Right lung (tissue), 5 donors: Measurements from ENCODE around the gene BMP7. TPM values are rescaled to one million over a fixed set of nuclear protein-coding genes. Genes with fewer than 3 reads are reported as not detected.

Experiments used
- DNase-seq, 2 donors: peaks; one replicate each; pipeline ENCODE4 v3.0.0-alpha.2; 2013
- polyA plus RNA-seq, 5 donors: library from polyadenylated mRNA; unstranded; fragments of 120-200 nt; gene quantifications; one replicate each; pipeline versions ENCODE4 v1.2.1 to v1.2.3, GENCODE V29; 2013; ENCODE audit warnings: inconsistent platforms in 1 of 5, low replicate concordance in 1 of 5; ENCODE audit not compliant: insufficient read length in 5 of 5, insufficient read depth in 1 of 5

Gene BMP7
- polyA plus RNA-seq, 5 donors: 11.1 to 18.9 (median 17.2) TPM

- DNase-seq: no peak
Measured at GRCh38 chr20:57234556-57235251, 31.7 kb downstream of the BMP7 start.

- no peak for DNase-seq
Measured at GRCh38 chr20:57231951-57232428, 34.5 kb downstream of the BMP7 start.

DNA sequence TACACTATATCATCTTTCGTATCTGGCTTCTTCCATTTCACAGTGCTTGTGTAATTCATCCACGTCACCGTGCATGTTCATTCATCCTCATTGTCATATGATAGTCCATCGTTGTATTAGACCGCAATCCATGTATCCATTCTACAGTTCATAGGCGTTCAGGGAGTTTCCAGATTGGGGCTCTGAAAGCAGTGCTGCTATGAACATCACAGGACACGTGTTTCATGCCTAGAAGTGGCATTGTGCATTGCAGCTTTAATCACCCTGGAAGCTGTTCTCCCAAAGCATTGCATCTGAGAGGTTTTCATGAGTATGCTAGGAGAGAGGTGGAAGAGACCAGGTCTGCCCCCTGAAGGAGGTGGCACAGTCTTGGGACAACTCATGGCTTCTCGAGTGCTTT lies 35.3 kb downstream of the BMP7 start:
- DNase-seq: no peak

DNA sequence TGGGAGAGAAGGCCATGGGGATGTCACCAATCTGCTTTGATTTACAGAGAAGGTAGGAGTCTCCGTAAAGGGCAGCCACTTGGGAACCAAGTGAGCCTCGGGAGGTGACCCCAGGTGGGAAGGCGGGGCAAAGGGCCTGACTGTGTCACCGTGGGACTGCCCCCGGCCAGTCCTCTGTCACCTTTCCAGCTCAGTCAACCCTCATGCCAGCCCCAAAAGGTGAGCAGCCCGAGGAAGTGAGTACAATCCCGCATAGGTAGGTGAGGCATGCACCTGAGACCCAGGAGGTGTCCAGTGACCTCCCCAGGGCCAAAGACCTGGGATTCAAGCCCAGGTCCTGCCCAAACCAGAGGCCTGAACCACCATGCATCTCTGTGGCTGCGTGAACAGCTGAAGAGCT lies 36.2 kb downstream of the BMP7 start:
- no peak for DNase-seq

DNA sequence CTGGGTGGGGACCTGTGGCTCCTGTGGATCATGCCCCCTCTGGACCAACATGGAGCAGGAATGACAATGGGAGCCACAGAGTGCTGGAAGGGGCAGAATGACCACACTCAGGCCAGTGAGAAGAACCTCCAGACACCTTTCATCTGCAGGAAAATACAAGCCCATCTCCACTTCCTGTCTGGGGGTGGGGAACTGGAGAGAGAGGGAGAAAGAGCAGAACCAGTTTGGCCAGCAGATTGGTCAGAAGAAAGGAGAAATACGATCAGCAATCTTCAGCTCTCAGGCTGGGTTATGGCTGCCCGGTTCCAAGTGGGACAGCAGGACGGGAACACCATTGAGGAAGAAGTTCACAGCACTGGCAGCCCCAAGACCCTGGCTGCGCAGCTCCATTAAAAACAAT lies 37.0 kb downstream of the BMP7 start:
- DNase-seq: no peak

DNA sequence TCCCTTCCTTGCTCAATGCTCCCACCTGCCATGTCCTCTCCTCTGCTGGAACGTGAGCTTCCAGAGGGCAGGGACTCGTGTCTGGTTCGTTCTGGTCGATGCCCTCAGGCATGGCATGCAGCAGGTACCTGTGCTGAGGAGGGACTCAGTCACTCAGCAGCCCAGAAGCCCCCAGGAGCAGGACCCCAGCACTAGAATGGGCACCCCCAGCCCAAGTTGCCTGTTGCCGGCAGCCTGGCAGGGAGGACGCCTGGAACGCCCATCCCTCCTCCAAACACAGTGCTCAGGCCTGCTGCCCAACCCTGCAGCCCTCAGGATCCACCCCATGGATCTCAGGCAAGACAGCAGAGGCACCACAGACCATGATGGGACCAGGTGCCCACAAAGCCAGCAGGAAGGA lies 40.6 kb downstream of the BMP7 start:
- no peak for DNase-seq

GRCh38 chr20:57225197-57225733 lies 41.2 kb downstream of the BMP7 start:
- DNase-seq: no peak

DNA sequence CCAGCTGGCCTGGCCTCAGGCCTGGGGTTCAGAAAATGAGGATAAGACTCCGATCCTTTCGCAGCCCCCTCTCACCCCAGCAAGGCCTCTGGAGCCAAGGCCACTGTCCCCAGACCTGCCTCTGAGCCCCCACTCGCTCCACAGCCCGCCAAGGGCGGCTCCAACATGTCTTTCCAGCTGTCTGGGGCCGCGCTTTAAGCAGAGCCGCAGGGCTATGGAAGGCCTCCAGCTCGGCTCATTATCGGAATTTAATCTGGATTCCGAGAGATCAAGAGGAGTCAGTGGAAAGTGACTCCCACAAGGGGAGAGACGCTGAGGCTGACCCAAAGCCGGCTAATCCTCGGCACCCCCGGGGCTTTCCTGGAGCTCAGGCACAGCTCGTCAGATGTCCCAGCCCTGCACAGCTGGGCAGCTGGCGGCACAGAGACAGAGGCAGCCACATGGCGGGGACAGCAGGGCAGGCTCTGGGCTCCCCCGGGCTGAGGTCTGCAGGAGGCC lies 41.8 kb downstream of the BMP7 start:
- peak; percentile 56 to 64 for DNase-seq

DNA sequence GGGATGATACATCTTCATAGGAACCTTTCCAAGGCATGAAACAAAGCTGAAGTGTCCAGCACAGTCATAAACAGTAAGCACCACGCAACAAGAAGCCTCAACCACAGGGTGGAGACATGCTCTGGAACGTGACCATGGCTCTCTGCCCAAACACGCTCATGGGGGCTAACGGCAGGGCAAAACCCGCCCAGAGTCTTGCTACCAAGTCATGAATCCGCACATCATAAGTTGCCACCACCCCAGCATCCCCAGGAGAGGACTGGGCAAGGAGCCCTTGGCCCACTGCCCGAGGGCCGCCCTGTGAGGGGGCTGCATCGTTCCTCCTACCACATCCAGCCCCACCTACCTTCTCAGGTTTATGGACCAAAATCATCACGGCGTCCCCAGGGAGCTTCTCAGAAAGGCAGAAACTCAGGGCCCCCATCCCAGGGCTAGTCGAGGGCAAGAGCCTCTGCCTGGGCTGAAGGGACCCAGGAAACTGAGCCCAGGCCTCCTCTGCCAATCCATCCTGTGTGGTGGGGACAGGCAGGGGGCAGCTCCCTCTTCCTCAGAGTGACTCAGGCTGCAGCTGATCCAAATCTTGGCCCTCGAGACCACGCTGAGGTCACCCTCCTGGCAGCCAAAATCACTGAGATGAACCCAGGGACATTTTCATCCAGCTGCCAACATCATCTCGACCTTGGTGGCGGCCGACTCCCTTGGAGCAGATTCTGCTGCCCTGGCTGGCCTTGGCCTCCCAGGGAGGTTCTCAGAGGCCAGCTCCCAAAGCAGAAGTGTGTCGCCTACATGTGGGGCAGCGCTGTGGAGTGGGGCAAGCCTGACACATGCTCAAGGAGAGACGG lies 42.6 kb downstream of the BMP7 start:
- DNase-seq: peak; percentile 51 to 66

- DNase-seq: no peak
Measured at GRCh38 chr20:57222631-57222950, 43.9 kb downstream of the BMP7 start.

- no peak for DNase-seq
Measured at GRCh38 chr20:57221916-57222630, 44.4 kb downstream of the BMP7 start.

GRCh38 chr20:57220337-57221145 lies 45.9 kb downstream of the BMP7 start:
- DNase-seq: peak in 1 of 2 donors; percentile 58

DNA sequence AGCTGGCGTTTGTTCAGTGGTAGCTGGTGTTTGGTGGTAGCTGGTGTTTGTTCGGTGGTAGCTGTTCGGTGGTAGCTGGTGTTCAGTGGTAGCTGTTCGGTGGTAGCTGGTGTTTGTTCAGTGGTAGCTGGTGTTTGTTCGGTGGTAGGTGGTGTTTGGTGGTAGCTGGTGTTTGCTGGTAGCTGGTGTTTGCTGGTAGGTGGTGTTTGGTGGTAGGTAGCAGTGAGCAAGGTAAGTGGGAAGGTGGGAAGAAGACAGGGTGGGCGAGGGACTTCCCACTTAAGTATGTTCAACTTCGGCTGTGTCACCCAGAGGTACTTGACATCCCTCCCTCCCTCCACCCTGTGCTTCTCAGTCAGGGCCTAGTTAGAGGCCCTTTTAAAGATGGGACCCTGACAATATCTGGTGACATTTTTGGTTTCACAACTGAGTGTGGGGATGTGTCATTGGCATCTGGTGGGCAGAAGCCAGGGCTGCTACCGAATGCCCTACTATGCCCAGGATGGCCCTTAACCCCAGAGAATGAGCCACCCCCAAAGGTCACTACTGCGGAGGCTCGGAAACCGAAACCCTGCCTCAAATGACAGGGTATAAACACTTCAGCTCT lies 47.3 kb downstream of the BMP7 start:
- DNase-seq: no peak

- DNase-seq: no peak
Measured at GRCh38 chr20:57218489-57218888, 48.0 kb downstream of the BMP7 start.

GRCh38 chr20:57217802-57218201 lies 48.6 kb downstream of the BMP7 start:
- no peak for DNase-seq

- DNase-seq: no peak
Measured at GRCh38 chr20:57216669-57217068, 49.8 kb downstream of the BMP7 start.

DNA sequence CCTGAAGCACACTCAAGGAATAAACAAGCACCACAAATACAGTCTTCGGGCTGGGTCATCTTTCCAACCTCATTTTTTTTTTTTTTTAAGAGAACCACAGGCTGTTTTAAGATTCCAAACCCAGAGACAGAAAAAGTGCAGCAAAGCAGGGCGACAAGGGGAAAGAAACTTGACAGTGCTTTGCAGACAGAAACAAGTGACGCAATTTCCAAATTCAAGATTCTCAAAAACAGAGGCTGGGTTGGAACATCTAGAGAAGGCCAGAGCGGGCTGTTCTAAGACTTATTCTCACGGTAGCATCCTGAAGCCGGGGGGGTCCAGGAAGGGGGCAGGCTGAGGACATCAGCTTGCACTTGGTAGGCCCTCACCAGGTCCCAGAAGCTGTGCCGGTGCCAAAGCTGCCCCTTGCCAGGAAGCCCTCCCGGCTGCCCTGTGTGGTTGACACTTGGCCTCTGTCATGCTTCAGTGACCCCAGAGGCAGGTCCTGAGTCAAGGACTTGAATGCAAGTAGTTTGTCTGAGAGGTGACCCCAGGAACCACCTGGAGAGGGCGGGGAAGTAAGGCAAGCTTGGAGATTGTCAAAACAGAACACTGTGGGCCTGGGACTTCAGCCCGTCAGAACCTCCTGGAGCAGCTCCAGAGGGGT lies 50.5 kb downstream of the BMP7 start:
- no peak for DNase-seq

DNA sequence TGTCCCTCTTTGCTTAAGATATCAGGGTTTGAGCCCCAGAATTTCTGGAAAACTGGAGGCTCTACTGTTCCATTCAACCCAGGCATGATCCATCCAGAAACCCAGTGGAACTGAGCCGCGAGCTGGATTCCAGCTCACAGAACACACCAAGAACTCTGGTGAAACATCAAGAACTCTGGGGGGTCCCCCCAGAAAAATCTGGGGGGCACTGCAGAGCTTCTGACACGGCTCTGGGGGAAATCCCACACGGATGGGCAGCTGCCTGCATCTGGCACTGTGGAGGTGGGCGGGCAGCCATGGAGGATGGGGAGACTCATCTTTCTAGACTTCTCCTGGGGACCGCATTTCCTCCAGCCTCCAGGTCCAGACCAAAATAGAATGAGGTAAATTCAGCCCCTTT lies 51.0 kb downstream of the BMP7 start:
- DNase-seq: no peak

- no peak for DNase-seq
Measured at GRCh38 chr20:57214948-57215347, 51.5 kb downstream of the BMP7 start.

DNA sequence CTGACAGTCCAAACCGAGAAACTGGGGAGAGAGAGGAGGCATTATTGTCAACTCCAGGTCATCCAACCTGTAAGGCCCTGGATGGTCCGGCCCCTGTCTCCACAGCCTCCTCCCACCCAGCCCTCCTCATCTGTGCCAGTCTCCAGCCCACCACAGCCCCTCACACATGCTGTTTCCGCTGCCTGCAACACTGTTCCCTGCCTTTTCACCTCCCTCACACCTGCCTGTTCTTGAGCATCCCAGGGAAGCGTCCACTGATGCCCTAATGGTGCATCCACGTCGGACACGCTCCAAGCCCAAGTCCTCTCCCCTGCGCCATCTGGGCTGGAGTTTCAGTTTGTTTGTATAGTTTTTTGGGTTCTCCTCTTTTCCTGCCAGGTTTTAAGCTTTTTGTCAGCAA lies 52.0 kb downstream of the BMP7 start:
- no peak for DNase-seq
